ENCODE measurements around the gene TRPC4.

GRCh38 chr13:37616131-37616530 is 253.4 kb downstream of the TRPC4 start:
- TF ChIP-seq CEBPB (IDR thresholded peaks at IDR 0.05) (no peak), FOXM1 (IDR thresholded peaks at IDR 0.05; ENCODE audit: borderline replicate concordance, low read depth) (no peak), MAX (IDR thresholded peaks at IDR 0.05) (no peak), RAD21 (IDR thresholded peaks at IDR 0.05; ENCODE audit: low read depth) (no peak), REST (IDR thresholded peaks at IDR 0.05; ENCODE audit: low read depth) (no peak), NFIC (IDR thresholded peaks at IDR 0.05) (no peak)
